SIG-M5 treated with dmso at 0.1 percent for 504 hours (cell line): ENCODE measurements around the gene DTNBP1.

ENCODE experiments used
- DNase-seq: peaks from one replicate; lab custom pipeline; 2025; ENCODE audit not compliant: unreplicated experiment; lab: John Stamatoyannopoulos, UW

Gene DTNBP1

DNA sequence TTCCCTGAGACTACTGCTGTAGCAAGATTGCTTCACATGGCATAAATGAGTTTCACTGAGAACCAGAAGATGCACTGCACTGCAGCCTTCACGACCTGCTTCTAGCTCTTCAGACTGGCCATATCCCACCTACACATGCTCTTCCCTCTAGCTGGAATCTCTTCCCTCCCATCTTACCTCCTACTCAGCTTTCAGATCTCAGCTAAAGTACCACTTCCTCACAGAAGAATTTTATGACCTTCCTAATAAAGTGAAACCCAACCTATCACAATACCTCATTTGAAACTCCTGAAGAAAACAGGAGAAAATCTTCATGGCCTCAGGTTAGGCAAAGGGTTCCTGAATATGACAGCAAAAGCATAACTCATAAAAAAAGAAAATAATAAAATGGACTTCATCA, 99.9 kb downstream of the DTNBP1 start:
- no peak for DNase-seq

DNA sequence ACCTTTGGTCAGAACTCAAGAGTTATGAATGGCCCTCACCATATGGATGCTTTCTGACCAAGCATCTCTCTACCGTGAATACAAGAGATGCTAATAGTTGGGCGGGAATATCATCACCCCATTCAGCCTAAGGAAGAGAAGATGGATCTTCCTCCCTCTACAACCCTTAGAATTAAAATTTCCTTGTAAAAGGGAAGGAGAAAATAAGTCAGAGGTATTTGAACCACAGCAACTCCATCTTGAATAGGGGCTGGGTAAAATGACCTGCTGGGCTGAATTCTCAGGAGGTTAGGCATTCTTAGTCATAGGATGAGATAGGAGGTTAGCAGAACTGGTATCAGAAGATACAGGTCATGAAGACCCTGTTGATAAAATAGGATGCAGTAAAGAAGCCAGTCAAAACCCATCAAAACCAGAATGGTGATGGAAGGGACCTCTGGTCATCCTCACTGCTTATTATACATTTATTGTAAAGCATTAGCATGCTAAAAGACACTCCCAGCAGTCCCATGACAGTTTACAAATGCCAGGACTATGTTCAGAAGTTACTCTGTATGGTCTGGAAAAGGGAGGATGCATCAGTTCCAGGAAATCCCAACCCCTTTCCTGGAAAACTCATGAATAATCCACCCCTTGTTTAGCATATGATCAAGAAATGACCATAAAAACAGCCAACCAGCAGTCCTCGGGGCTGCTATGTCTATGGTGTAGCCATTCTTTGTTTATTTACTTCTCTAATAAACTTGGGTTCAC, 101.2 kb downstream of the DTNBP1 start:
- no peak for DNase-seq

DNA sequence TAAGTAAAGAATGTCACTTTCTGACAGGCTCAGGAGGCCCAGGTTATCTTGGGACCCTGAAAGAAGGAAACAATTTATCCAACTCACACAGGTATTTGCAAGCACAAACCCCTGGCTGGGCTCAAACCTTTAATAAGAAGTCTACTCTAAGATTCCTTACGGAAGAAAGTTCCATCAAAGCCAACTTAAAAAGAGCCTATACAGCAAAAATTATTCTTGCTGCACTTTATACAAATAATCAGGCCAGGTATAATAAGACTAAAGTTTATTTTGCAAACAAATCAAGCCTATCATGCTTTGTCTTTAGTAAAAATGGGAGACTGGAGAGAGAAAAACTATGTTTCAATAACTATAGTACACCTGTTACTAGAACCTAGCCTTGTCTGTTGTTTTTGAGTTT, 102.1 kb downstream of the DTNBP1 start:
- DNase-seq: no peak

DNA sequence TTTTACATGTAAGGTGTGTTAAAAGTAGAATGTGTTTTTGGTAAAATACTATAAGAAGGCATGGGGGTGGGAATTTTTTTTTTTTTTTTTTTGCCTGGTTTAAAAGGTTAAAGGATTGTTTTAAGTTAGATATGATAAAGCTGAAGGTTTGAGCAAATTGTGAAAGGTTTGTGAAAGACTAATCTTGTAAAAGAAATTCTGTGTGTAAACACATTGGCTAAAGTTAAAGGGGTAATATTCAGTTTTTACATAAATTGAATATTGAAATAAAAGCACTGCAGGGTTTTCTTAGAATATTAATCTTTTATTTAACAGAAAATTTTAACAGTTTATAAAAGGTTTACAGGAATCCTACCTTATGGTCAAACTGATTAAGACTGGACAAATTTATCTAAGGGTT, 105.7 kb downstream of the DTNBP1 start:
- no peak for DNase-seq

DNA sequence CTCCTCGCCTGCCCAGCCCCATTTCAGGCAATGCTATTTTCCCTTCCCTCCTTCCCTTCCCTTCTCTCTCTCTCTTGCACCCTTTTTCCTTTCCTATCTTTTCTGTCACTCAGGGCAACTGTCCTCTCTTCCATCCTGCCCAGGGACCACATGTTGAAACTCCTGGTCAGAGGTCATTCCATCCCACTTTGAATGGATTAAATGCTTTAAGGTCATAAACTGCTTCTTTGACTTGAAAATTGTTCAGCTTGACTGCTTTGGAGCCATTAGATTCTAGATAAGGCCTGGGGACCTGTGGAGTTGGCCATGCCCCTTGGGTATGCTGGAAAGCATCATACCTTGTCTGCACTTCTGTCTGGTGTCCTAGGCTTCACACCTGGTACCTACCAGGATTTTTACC, 106.1 kb downstream of the DTNBP1 start:
- no peak for DNase-seq

DNA sequence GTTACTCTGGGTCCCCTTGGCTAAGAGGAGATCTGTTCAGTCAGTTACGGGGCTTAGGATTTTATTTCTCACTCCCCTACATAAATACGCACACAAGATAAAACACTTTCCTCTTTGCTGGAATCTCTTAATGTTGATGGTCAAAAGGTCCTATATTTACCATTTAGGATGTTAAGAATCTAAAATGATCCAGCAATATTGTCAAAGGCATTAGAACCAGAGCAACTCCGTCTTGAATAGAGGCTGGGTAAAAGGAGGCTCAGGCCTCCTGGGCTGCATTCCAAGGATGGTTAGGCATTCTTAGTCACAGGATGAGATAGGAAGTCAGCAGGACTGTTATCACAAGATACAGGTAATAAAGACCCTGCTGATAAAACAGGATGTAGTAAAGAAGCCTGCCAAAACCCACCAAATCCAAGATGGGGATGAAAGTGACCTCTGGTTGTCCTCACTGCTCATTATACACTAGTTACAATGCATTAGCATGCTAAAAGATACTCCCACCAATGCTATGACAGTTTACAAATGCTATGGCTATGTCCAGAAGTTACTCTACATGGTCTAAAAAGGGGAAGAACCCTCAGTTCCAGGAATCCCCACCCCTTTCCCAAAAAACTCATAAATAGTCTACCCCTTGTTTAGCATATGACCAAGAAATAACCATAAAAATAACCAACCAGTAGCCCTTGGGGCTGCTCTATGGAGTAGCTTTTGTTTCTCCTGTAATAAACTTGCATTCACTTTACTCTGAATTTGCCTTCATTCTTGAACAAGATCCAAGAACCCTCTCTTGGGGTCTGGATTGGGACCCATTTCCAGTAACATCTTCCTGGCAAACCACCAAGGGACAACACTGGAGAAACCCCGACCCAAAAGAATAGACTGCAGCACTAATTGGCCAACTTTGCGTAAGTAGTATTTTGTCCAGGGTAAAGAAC, 107.5 kb downstream of the DTNBP1 start:
- DNase-seq: no peak

DNA sequence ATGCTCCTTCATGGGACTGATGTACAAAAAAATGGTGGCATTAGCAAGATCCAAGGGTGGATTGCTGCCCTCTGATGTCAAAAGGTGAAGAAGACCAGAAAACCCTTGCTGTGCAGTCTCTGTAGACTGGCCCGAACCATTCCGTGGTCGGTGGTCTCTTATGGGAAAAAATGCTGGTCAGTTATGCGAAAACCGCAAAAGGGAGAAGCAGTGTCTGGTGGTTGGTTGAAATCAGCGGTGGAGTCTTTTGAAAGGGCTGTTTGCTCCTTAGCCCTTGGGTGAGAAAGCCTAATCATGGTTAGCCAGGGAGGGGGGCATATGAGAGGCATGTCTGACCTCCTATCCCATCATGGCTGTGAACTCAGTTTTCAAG, 108.1 kb downstream of the DTNBP1 start:
- DNase-seq: no peak

DNA sequence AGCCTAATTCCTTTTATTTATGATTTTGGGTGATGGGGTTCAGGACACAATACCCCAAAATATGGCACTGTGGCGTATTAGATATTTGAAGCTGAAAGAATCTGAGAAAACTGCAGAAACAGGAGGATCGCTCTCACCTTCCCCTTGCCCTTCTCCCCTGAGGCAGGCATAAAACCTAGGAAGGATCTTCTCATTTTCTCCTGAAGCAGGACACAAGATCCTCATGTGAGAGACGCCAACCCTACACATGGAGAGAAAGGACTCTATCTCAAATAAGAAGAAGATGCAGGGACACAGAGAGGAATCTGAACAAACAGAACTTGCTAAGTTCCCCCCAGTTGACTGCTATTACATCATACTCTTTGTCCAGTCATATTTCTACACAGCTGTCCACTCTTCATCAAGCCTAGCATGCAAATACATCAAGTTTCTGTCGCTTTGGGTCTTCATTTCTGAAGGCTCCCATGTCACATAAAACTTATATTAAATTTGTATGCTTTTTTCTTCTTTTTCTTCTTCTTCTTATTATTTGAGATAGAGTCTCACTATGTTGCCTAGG, 109.0 kb downstream of the DTNBP1 start:
- DNase-seq: no peak

DNA sequence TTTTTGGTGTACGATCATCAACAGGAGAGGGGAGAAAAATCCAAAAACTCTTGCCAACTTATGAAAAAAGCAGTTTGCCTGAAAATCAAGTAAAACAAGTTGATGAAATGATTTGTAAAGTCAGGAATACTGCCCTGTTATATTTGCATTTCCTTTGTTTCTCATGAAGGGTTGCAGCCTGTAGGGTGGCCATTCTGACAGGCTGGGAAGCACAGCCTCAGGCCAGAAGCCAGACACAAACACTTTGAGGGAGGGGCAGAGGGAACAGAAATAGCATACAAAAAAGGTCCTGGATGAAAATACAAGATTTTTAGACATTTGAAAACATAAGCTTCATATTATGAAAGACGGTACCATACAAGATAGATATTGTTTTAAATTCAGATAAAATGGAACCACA, 109.8 kb downstream of the DTNBP1 start:
- no peak for DNase-seq

DNA sequence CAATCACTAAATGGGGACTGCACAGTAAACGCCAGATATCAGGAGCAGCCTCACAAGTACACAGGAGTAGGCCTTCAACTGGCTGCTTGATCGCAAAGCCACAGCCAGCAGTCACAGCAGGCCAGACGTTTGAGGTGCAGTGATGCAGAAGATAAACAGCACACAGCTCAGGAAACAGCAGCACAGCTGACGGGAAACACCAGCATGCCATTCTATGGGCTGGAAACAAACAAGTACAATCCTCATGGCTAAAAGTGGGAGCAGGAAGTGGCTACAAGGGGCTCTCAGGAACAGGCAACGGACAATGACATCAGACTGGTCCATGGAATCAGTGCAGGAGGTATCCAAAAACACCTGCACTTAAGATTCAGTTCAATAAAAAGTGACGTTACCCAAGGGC, 111.0 kb downstream of the DTNBP1 start:
- DNase-seq: no peak

DNA sequence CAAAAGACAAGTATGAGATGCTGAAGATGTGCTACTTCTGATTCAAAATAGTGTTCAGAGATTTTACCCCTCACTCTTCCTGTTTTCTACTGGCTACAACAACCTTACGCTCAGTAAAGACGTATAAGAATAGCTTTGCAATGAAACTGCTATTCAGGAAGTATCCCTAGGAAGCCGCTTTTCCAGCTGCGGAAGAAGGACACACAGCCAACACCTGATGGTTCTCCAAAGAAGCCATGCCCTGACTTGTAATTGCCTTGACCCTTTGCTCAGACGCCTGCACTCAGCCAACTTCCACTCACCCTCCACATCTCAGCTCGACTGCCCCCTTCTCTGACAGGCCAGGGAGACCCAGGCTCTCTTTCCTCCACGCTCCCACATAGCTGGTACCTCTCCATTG, 111.6 kb downstream of the DTNBP1 start:
- no peak for DNase-seq

DNA sequence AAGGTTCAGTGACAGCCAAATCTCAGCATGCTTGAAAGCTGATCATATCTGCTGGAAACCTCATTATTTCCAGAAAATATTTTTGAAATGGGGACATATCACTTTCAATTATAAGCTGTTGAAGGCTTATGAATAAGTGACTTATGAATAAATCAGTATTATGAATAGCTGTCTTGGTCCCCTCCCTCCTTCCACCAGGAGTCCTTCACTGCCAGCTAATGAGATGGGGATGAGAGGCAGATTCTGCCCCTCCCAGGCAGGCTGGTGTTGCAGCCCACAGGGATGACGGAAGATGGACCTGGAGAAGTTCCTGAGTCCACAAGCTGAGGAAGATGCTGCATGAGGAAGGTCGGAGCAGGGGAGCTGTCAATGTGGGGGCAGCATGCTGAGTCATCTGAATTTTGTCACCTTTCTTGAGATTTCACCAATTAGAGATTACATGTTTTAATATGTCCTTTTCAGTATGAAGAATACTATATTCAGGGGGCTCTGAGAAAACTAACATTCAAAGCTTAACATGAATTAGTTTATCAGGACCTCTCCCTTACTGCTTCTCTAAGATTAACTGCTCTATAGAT, 112.2 kb downstream of the DTNBP1 start:
- no peak for DNase-seq

DNA sequence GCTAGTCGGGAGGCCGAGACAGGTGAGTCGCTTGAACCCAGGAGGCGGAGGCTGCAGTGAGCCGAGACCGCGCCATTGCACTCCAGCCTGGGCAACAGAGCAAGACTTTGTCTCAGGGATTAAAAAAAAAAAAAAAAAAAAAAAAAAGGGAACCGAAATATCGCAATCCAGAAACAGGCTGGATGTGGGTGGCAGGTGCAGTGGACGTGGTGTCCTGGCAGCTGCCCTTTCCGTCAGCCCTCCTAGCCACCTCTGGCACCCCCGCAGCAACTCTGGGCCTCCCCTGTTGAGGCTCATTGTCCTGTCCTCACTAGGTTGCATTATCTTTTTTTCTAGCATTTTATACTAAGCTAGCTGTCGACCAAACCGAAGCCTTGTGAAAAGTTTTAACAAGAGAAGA, 113.5 kb downstream of the DTNBP1 start:
- no peak for DNase-seq

DNA sequence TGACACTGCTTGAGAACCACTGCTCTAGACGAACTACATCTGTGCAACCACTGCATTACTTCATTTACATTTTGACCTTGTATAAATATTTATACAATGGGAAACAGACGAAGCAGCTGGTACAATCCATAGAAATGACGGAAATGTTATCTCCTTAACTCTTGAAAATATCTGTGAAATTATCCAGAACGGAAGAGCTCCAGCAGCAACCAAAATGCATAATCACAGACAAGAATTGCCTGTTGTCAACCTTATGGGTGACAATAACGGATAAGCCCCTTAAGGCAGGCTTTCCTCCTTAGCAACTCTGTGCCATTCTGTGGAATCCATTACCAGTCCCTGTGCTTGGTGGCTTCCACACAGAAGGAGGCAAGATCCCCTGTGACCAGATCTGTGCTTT, 115.4 kb downstream of the DTNBP1 start:
- no peak for DNase-seq

DNA sequence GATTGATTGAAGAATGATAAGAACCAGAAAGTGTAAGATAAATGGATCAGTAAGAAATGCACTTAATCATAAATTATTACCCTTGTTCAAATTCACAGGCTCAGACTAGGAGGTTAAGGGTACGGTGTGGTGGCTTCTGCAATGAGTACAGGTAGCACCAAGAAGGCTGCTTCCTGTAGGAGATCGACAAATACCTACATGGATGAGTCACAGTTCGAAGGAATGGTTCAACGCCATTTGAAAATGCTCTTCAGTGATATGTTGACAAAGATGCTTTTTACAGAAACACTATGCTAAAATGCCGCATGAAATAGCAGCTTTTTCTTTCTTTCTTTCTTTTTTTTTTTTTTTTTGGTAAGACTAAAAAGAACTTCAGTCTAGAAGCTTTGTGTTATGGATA, 116.2 kb downstream of the DTNBP1 start:
- no peak for DNase-seq

DNA sequence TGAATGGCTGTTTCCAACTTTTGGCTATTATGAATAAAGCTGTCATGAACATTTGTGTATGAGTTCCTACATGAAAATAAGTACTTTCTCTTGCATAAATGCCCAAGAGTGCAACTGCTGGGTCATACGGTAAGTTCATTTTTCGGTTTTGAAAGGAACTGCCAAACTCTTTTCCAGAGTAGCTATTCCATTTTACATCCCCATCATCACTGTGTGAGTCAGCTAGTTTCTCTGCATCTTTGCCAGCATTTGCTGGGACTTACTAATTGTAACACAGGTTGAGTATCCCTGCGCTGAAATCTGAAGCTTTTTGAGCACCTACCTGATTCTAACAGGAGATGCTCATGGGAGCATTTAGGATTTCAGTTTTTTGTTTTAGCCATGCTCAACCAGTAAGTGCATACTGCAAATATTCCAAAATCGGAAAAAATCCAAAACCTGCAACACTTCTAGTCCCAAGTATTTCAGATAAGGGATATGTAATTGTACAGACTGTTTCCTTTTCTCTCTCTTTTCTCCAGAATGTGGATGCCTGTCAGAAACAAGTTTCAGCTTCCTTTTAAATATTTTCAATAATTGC, 118.4 kb downstream of the DTNBP1 start:
- no peak for DNase-seq

DNA sequence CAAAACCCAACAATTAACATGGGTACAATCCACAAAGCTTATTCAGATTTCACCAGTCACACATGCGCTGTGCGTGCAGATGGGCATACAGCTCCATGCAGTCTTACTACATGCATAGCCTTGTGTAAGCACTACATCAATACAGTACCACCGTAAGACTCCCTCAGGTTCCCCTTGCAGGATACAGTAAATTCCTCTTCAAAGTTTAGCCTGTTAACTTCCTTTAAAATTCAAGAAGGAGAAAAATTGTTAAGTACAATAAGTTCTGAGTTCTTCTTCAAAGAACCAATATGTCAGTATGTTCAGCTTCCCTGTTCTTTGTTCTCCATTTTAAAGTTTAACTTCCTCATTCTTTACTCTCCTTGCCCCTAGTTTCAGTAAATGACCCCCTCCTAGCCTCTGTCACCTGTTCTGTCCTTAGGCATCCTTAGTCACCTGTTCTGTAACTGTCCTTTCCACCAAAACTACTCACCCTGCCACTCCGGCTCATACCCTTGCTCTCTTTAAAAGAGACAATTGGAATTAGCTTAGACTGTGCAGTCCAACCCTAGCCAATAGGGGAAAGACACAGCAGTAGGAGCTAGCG, 119.4 kb downstream of the DTNBP1 start:
- peak; percentile 9 for DNase-seq

DNA sequence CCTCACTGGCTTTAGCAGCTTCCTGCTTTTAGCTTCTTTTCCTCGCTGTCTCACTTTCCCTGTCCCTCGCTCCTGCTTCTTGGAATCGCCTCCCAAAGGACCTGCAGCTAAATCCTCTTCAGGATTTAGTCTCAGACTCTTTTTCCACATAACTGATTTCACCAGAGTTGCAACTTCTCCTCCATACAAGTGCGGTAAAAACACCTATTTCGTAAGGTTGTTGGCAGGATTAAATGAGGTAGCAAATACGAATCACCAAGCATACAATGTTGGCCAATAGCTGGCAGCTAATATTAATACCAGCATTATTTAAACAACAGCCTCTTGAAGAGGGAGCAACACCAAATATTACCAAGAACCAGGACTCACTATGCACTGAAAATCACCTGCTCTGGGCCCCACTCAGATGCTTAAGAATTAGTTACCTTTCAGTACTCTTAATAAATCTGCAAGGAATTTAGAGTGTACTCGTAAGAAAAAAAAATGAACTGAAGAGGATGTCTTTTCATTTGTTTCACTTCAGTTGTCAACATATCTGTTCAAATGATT, 123.0 kb downstream of the DTNBP1 start:
- peak; percentile 8 for DNase-seq

DNA sequence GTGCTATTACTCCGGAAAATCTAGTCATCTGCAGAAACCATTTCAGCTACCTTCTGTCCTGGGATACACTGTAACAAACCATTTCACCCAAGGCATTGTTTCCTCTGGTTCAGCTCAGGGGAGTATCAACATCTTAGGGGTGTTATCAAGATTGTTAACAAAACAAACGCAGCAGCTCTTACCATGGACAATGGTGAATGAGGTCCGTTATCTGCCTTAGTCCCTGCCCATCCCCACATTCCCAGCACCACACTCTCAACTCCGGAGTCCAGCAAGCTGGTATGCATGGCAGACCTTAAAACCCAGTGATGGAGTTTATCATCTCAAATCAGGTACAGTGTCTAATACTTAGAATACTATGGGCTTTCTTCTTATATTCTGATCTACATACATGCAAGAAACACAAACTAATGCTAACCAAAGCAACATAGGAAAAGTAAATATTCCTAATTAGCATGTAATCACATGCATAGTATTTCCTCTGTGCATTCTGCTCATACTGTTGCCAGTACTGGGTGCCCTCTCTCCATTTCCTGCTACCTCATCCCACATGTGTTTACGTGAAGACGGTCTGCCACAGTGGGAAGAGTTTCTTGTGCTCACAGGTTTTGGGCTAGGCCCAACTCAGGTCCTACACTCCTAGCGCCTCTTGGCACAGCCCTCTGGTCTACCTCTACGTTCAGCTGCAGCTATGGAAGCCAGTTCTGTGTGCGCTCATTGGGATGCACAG, 123.9 kb downstream of the DTNBP1 start:
- DNase-seq: no peak

DNA sequence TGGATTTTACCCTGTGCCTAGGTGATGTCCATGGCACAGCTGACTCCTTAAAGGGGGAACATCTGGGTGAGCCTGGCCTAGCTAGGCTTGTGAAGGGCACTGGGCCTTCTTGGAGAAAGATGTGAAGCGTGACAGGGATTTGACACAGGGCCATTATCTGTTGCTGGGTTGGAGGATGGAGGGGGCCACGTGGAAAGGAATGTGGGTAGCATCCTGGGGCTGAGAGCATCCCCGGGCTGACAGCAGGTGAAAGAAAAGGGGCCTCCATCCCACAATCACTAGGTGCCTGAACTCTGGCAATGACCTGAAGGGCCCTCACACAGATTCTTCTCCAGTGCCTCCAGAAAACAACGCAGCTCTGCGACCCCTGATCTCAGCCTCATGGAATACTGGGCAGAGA, 124.7 kb downstream of the DTNBP1 start:
- DNase-seq: no peak
